NB4 (cell line): ENCODE data around the gene IMMP2L.

Source experiments
- POLR2A ChIP-seq: IDR thresholded peaks from 2 replicates; pipeline ENCODE4 v1.6.1; 2011; ENCODE audit warnings: mild to moderate bottlenecking; ENCODE audit not compliant: insufficient read length; ENCODE audit errors: extremely low read depth
- TF ChIP-seq, protein P1 (sequence below): IDR thresholded peaks from one replicate; pipeline ENCODE4 v1.5.1; 2012; ENCODE audit warnings: low read depth, low read length

DNA sequence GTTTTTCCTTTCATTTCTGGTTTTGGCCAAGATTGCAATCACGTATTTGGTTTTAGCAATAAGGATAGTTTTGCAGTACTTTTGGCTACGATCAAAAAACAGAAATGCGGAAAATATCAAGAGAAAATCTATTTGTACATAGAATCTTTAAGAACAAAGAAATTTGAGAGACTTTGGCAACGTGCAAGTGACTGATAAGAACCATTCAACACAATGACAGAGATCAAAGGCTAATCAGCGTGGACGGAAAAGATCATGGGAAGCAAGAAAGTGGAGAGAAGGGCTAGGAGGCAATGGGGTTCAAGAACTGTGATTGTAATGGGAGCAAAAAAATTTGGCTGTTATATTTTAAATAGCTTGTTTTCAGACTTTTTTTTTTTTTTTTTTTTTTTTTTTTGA lies 487.5 kb downstream of the IMMP2L start:
- no peak for TF ChIP-seq POLR2A
- TF ChIP-seq, protein P1, sequence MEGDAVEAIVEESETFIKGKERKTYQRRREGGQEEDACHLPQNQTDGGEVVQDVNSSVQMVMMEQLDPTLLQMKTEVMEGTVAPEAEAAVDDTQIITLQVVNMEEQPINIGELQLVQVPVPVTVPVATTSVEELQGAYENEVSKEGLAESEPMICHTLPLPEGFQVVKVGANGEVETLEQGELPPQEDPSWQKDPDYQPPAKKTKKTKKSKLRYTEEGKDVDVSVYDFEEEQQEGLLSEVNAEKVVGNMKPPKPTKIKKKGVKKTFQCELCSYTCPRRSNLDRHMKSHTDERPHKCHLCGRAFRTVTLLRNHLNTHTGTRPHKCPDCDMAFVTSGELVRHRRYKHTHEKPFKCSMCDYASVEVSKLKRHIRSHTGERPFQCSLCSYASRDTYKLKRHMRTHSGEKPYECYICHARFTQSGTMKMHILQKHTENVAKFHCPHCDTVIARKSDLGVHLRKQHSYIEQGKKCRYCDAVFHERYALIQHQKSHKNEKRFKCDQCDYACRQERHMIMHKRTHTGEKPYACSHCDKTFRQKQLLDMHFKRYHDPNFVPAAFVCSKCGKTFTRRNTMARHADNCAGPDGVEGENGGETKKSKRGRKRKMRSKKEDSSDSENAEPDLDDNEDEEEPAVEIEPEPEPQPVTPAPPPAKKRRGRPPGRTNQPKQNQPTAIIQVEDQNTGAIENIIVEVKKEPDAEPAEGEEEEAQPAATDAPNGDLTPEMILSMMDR: no peak
